Heart left ventricle (tissue), 16 donors: ENCODE results near the gene TP53AIP1. TPM values are rescaled to one million over a fixed set of nuclear protein-coding genes. Genes with fewer than 3 reads are reported as not detected.

Source experiments
- ATAC-seq, 4 donors: fragments of 200-7000 bp; cut with Tn5 transposase; one replicate each; pipeline ENCODE4 v1.9.1; 2020 to 2022; ENCODE audit warnings: moderate library complexity in 4 of 4, mild to moderate bottlenecking in 3 of 4, moderate number of reproducible peaks in 1 of 4
- DNase-seq, 5 donors: peaks; one replicate each; pipeline ENCODE4 v3.0.0-alpha.2; 2020
- H3K27ac ChIP-seq, 12 donors: fragments of 200-600 bp; sonication (generic) in 4 of 12; one replicate each; pipeline versions ENCODE4 v1.5.0 to v1.8.0; 2016 to 2022; ENCODE audit warnings: mild to moderate bottlenecking in 2 of 12
- H3K27me3 ChIP-seq, 9 donors: fragments of 200-600 bp; sonication (generic) in 2 of 9; one replicate each; pipeline versions ENCODE4 v1.5.1 to v1.8.0; 2016 to 2022; ENCODE audit warnings: mild to moderate bottlenecking in 3 of 9
- H3K36me3 ChIP-seq, 9 donors: fragments of 200-600 bp; sonication (generic) in 2 of 9; one replicate each; pipeline versions ENCODE4 v1.5.0 to v1.8.0; 2018 to 2022; ENCODE audit warnings: mild to moderate bottlenecking in 2 of 9
- H3K4me1 ChIP-seq, 12 donors: fragments of 200-600 bp; sonication (generic) in 4 of 12; one replicate each; pipeline versions ENCODE4 v1.5.0 to v1.8.0; 2016 to 2022; ENCODE audit warnings: mild to moderate bottlenecking in 3 of 12
- H3K4me3 ChIP-seq, 12 donors: fragments of 200-600 bp; sonication (generic) in 4 of 12; one replicate each; pipeline versions ENCODE4 v1.5.0 to v1.8.0; 2017 to 2022; ENCODE audit warnings: mild to moderate bottlenecking in 9 of 12, moderate library complexity in 4 of 12
- H3K9me3 ChIP-seq, 12 donors: fragments of 200-600 bp; sonication (generic) in 4 of 12; one replicate each; pipeline versions ENCODE4 v1.5.0 to v1.8.0; 2016 to 2022; ENCODE audit warnings: mild to moderate bottlenecking in 1 of 12
- CTCF ChIP-seq, 12 donors: fragments of 200-600 bp; sonication (generic) in 4 of 12; IDR thresholded peaks; one replicate each; pipeline versions ENCODE4 v1.5.0 to v1.8.0; 2018 to 2022; ENCODE audit warnings: antibody characterized with exemption in 12 of 12, mild to moderate bottlenecking in 5 of 12
- POLR2A ChIP-seq, 2 donors: fragments of 450-650 bp; IDR thresholded peaks; one replicate each; pipeline ENCODE4 v1.6.1; 2017; ENCODE audit warnings: antibody characterized with exemption in 2 of 2, mild to moderate bottlenecking in 2 of 2, moderate library complexity in 2 of 2
- WGBS, 4 donors: extraction: QIAGEN DNeasy Blood & Tissue Kit in 2 of 4; methylation state at CpG; one replicate each; pipeline versions ENCODE4 v1.1.5 to v1.1.7; 2013 to 2018; 5-methylcytosine and 5-hydroxymethylcytosine counted together
- intact Hi-C, 10 donors: fragments of 100-400 bp; cut with DNase I; formaldehyde crosslinking; loops; one replicate each; pipeline versions ENCODE4 v1.11.1 to v1.14.2; 2022
- polyA plus RNA-seq, 2 donors: library from polyadenylated mRNA; stranded (reverse); fragments of 200-250 nt; gene quantifications; one replicate each; pipeline ENCODE4 v1.2.3, GENCODE V29; 2013
- total RNA-seq, 9 donors: library from RNA; depleted of rRNA in 2 of 9; stranded (reverse); fragments of >200 nt in 2 of 9; fragmentation: NEBNext Ultra II Directional in 3 of 9; extraction: Animal tissue kit (Norgen Biotek cat#: 25700) in 3 of 9; gene quantifications; one replicate each; pipeline versions ENCODE4 v1.1.0 to v1.2.4, GENCODE V29; 2016 to 2023
- donor health status: ischemic (EF 13 %, LVEDD 7.1; RV severe dilation, severe dysfunction).
- donor health status: healthy with polysubstance abuse.
- donor health status: DM: no; HTN: yes; CAD: no.
- donor health status: DM: no; HTN: no; CAD: no.
- donor health status: ischemic (EF 25% LVEDD 6.9; RV normal size, moderate dysfunction).
- donor health status: ischemic (EF 25% LVEDD 5.7; RV mildly dilated, moderate dysfunction).
- donor health status: healthy.
- donor health status: DM: yes; HTN: yes; CAD: no.
- donor health status: ischemic (EF 35%, LVEDD 5.7; RV mildly dilated, moderate dysfunction).
- donor health status: nonischemic (EF 11% LVEDD 7.7; RV severe dilation, severe dysfunction).
- donor health status: DM: yes; HTN: yes; CAD: no.
- donor health status: PGD.
- donor health status: ischemic (EF 29% LVEDD 5.4; RV normal size, mild dysfunction).
- donor health status: nonischemic (EF 23%, LVEDD 6.1; RV moderate dilation, normal function).

Gene TP53AIP1
- total and polyA plus RNA-seq, 11 donors: 0.01 TPM; not detected in 10

DNA sequence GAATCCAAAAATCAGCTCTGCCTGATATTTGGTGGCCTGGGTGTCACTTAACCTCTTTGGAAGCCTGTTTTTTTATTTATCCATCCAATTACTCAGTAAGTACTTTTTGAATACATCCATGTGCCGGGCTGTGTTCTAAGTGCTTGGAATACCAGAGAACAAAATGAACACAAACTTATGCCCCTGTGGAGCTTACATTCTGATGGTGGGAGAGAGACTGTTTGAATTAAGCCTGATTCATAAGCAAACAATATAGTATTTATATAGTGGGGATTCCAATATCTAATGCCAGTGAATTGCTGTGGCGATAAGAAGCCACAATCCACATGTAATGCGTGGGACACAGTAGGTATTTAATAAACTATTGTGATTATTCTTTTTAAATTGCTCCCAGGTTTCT is 32.1 kb downstream of the TP53AIP1 start:
- ATAC-seq (no peak), DNase-seq (no peak)
- H3K4me1 ChIP-seq: peaks cover 0 to 40% (median 18%) of the 10 kb centered on the region in 12 donors
- WGBS, 4 donors: 96 to 98% (median 97%) methylated on average over 3 of the region's 3 CpGs
- intact Hi-C loops: no loop called here
- no peaks in the 10 kb centered on the region for H3K9me3 ChIP-seq
- no peaks in the 10 kb centered on the region for H3K36me3 ChIP-seq
- no peak overlapping the region for H3K4me3 ChIP-seq
- no peak for TF ChIP-seq CTCF (IDR thresholded peaks at IDR 0.05)
- H3K27me3 ChIP-seq: peaks cover 0 to 3% (median 0%) of the 10 kb centered on the region in 9 donors
- H3K27ac ChIP-seq: no peak overlapping the region

- intact Hi-C loops: no loop called here
- 65 to 72% (median 68%) methylated on average over 8 of the region's 8 CpGs for WGBS, 4 donors
- H3K9me3 ChIP-seq: no peaks in the 10 kb centered on the region
- TF ChIP-seq CTCF (IDR thresholded peaks at IDR 0.05): no peak
- no peak for TF ChIP-seq POLR2A (IDR thresholded peaks at IDR 0.05)
- H3K27me3 ChIP-seq: peaks cover 0 to 3% (median 0%) of the 10 kb centered on the region in 9 donors
- no peaks in the 10 kb centered on the region for H3K36me3 ChIP-seq
- DNase-seq (no peak), ATAC-seq (no peak)
- H3K27ac ChIP-seq: peak overlapping the region in 1 of 12 donors; percentile 88
- no peak overlapping the region for H3K4me3 ChIP-seq
- H3K4me1 ChIP-seq: peaks cover 0 to 50% (median 22%) of the 10 kb centered on the region in 12 donors
These were observed 33.1 kb downstream of the TP53AIP1 start for GRCh38 chr11:128909438-128910125.

GRCh38 chr11:128908391-128909246 is 34.1 kb downstream of the TP53AIP1 start:
- 22 to 40% (median 26%) methylated on average over 12 of the region's 12 CpGs for WGBS, 4 donors
- peaks cover 0 to 3% (median 0%) of the 10 kb centered on the region in 9 donors for H3K27me3 ChIP-seq
- intact Hi-C loops: no loop called here
- peak; percentile 74 to 85 (median 83) for DNase-seq
- no peaks in the 10 kb centered on the region for H3K36me3 ChIP-seq
- peak overlapping the region in 3 of 12 donors; percentile 6 to 88 (median 42) for H3K27ac ChIP-seq
- H3K4me1 ChIP-seq: peaks cover 0 to 60% (median 24%) of the 10 kb centered on the region in 12 donors
- no peak overlapping the region for H3K4me3 ChIP-seq
- no peaks in the 10 kb centered on the region for H3K9me3 ChIP-seq
- peak; percentile 27 to 67 (median 64) for ATAC-seq
- TF ChIP-seq POLR2A (IDR thresholded peaks at IDR 0.05) (no peak), CTCF (IDR thresholded peaks at IDR 0.05) (no peak)

DNA sequence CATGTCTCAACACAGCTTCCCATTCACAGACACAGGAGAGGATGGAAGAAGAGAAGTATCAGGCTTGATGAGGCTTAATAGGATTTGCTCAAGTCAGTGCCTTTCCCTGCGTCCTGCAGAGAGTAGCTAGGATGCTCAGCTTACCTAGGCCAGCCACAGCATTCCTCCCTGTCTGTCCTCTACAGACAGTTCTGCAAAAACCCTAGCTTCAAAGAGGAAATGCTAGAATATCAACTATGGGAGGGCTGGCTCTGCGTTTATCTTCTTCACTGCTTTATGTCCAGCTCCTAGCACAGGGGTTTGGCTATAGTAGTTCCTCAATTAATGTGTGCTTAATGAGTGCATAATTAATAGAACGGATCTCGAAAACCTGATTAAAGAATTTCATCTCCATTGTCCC is 35.1 kb downstream of the TP53AIP1 start:
- Histone ChIP-seq H3K27me3 (peaks cover 0 to 3% (median 0%) of the 10 kb centered on the region in 9 donors), H3K27ac (peak overlapping the region in 2 of 12 donors; percentile 42 to 88), H3K36me3 (no peaks in the 10 kb centered on the region), H3K9me3 (no peaks in the 10 kb centered on the region), H3K4me3 (no peak overlapping the region), H3K4me1 (peaks cover 0 to 65% (median 24%) of the 10 kb centered on the region in 12 donors)
- intact Hi-C loops: loop anchor here in 1 of 10 donors (2.0 kb wide), 1 partner anchor 17 kb away; the partner anchor contains the start of gene KCNJ5
- TF ChIP-seq CTCF (IDR thresholded peaks at IDR 0.05) (no peak), POLR2A (IDR thresholded peaks at IDR 0.05) (no peak)
- no peak for DNase-seq
- 89 to 94% (median 93%) methylated on average over 4 of the region's 4 CpGs for WGBS, 4 donors
- ATAC-seq: no peak
